ENCODE measurements around the gene LPXN.
"Not testable (repeated sequence)": the region's sequence is repeated elsewhere in the genome, so short reads cannot be mapped to it uniquely, and the experiment has no call there.

DNA sequence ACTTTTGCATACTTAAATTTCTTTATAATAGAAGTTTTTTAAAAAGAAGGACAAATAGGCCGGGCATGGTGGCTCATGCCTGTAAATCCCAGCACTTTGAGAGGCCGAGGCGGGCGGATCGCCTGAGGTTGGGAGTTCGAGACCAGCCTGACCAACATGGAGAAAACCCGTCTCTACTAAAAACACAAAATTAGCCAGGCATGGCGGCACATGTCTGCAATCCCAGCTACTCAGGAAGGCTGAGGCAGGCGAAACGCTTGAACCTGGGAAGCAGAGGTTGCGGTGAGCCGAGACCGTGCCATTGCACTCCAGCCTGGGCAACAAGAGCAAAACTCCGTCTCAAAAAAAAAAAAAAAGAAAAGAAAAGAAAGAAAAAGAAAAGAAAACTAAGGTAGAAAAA is 2.8 kb downstream of the LPXN start:
- not testable (repeated sequence) for TF ChIP-seq CTCF (conservative IDR thresholded peaks at IDR 0.05; ENCODE audit: low read length); EZH2phosphoT487 (IDR thresholded peaks at IDR 0.05; ENCODE audit: borderline replicate concordance)
